Measurements from ENCODE around the gene NOXO1.

NOXO1 gene

GRCh38 chr16:1997494-1998359, 16.5 kb upstream of the NOXO1 start:
- DNase-seq: no peak

- DNase-seq: no peak
These were observed 12.5 kb upstream of the NOXO1 start for GRCh38 chr16:1993731-1994131.

- DNase-seq: no peak
These were observed 11.5 kb upstream of the NOXO1 start for GRCh38 chr16:1992704-1993317.

GRCh38 chr16:1991948-1992703, 10.9 kb upstream of the NOXO1 start:
- peak; percentile 97 to 98 for DNase-seq

GRCh38 chr16:1991588-1991947, 10.3 kb upstream of the NOXO1 start:
- DNase-seq: no peak

GRCh38 chr16:1991135-1991551, 9.9 kb upstream of the NOXO1 start:
- peak; percentile 70 to 81 for DNase-seq

GRCh38 chr16:1990351-1991134, 9.3 kb upstream of the NOXO1 start:
- peak; percentile 64 to 72 for DNase-seq

GRCh38 chr16:1990101-1990350, 8.8 kb upstream of the NOXO1 start:
- DNase-seq: no peak

- DNase-seq: no peak
These were observed 8.2 kb upstream of the NOXO1 start, which contains the start of gene SYNGR3 for GRCh38 chr16:1989209-1990100. Gene SYNGR3, plus strand, starts transcription at chr16:1989970. Its CDS starts 133 bp downstream, at chr16:1990103.

GRCh38 chr16:1987198-1987597, 5.9 kb upstream of the NOXO1 start:
- no peak for DNase-seq

- DNase-seq: no peak
These were observed 4.3 kb upstream of the NOXO1 start for GRCh38 chr16:1985466-1986150.

GRCh38 chr16:1984347-1985225, 3.3 kb upstream of the NOXO1 start:
- DNase-seq: no peak

- DNase-seq: peak; percentile 80 to 86
These were observed 2.5 kb upstream of the NOXO1 start, which contains the start of gene GFER for GRCh38 chr16:1983544-1984346. Gene GFER, plus strand, starts transcription at chr16:1984193. Its CDS starts 26 bp downstream, at chr16:1984219.

GRCh38 chr16:1982991-1983543, 1.8 kb upstream of the NOXO1 start:
- no peak for DNase-seq

- DNase-seq: no peak
These were observed 754 bp upstream of the NOXO1 start for GRCh38 chr16:1982013-1982433.

GRCh38 chr16:1980770-1981087, 540 bp downstream of the NOXO1 start:
- no peak for DNase-seq

GRCh38 chr16:1980030-1980769, 1.1 kb downstream of the NOXO1 start:
- DNase-seq: no peak
